HG02571 (cell line): ENCODE measurements around the gene CCDC134.
A peak's percentile ranks its signal among the peaks of the same experiment; 100 is the strongest.

Experiments used
- ATAC-seq: cut with Tn5 transposase; IDR thresholded peaks from one replicate; pipeline ENCODE4 v1.9.1; 2021; ENCODE audit warnings: mild to moderate bottlenecking, moderate library complexity; ENCODE audit not compliant: unreplicated experiment

The CCDC134 gene

GRCh38 chr22:41800348-41801146 is at the start of gene CCDC134:
TSS of gene CCDC134 (plus strand) at chr22:41800679. CDS start at chr22:41808891, 8,212 bp downstream.
- peak; percentile 93 for ATAC-seq

GRCh38 chr22:41752011-41752970 is 48.2 kb upstream of the CCDC134 start:
- no peak for ATAC-seq

- no peak for ATAC-seq
Observed at GRCh38 chr22:41753984-41754383, 46.5 kb upstream of the CCDC134 start.

- no peak for ATAC-seq
Observed at GRCh38 chr22:41757502-41757901, 43.0 kb upstream of the CCDC134 start.

- ATAC-seq, result no peak
Observed at GRCh38 chr22:41758231-41758630, 42.2 kb upstream of the CCDC134 start.

- no peak for ATAC-seq
Observed at GRCh38 chr22:41762980-41763779, 37.3 kb upstream of the CCDC134 start.

GRCh38 chr22:41766476-41766875 is 34.0 kb upstream of the CCDC134 start:
- ATAC-seq, result no peak

- no peak for ATAC-seq
Observed at GRCh38 chr22:41768430-41768829, 32.0 kb upstream of the CCDC134 start.

- no peak for ATAC-seq
Observed at GRCh38 chr22:41770715-41771468, 29.6 kb upstream of the CCDC134 start.

- no peak for ATAC-seq
Observed at GRCh38 chr22:41772198-41772597, 28.3 kb upstream of the CCDC134 start.

GRCh38 chr22:41772645-41773044 is 27.8 kb upstream of the CCDC134 start:
- ATAC-seq, result no peak

GRCh38 chr22:41775338-41775737 is 25.1 kb upstream of the CCDC134 start:
- no peak for ATAC-seq

- no peak for ATAC-seq
Observed at GRCh38 chr22:41775976-41776375, 24.5 kb upstream of the CCDC134 start.

GRCh38 chr22:41776381-41776780 is 24.1 kb upstream of the CCDC134 start:
- ATAC-seq, result no peak

GRCh38 chr22:41777749-41778425 is 22.6 kb upstream of the CCDC134 start:
- ATAC-seq, result no peak

- no peak for ATAC-seq
Observed at GRCh38 chr22:41779929-41780505, 20.5 kb upstream of the CCDC134 start.

GRCh38 chr22:41780746-41781505 is 19.6 kb upstream of the CCDC134 start:
- ATAC-seq, result peak; percentile 89

- ATAC-seq, result peak; percentile 13
Observed at GRCh38 chr22:41781507-41781906, 19.0 kb upstream of the CCDC134 start.

GRCh38 chr22:41782316-41782715 is 18.2 kb upstream of the CCDC134 start:
- ATAC-seq, result no peak
